T-helper 17 cell (primary cell): ENCODE measurements around the gene ARRB2. TPM values are rescaled to one million over a fixed set of nuclear protein-coding genes. Genes with fewer than 3 reads are reported as not detected.

Source experiments
- ATAC-seq: fragments of 150-1000 bp; cut with Tn5 transposase; 2 replicates; pipeline ENCODE4 v1.10.0; 2021; ENCODE audit warnings: mild to moderate bottlenecking, moderate library complexity
- DNase-seq, 3 donors: peaks; one replicate each; pipeline versions ENCODE4 v3.0.0 to v3.0.0-alpha.2; 2020 to 2021
- H3K9me3 ChIP-seq: one replicate; pipeline ENCODE4 v1.7.0; 2013; ENCODE audit warnings: low read length, mild to moderate bottlenecking; ENCODE audit not compliant: control insufficient read depth, poor library complexity, severe bottlenecking
- H3K27ac Mint-ChIP-seq: one replicate; pipeline ENCODE4 v1.8.0; 2022; ENCODE audit warnings: mild to moderate bottlenecking, moderate library complexity, mixed read lengths
- H3K27me3 Mint-ChIP-seq: one replicate; pipeline ENCODE4 v1.8.0; 2022; ENCODE audit warnings: mixed read lengths
- H3K36me3 Mint-ChIP-seq: one replicate; pipeline ENCODE4 v1.8.0; 2022; ENCODE audit warnings: low read depth, mixed read lengths
- H3K4me1 Mint-ChIP-seq: one replicate; pipeline ENCODE4 v1.8.0; 2022; ENCODE audit warnings: mild to moderate bottlenecking, mixed read lengths
- H3K4me3 Mint-ChIP-seq: one replicate; pipeline ENCODE4 v1.8.0; 2022; ENCODE audit warnings: mild to moderate bottlenecking, moderate library complexity, mixed read lengths
- total RNA-seq, 4 donors: library from RNA in 2 of 4; stranded (reverse) in 2 of 4; gene quantifications; one replicate each; pipeline ENCODE4 v1.2.3 and lab custom pipeline; 2022 to 2026

Gene ARRB2
- total RNA-seq, 2 donors from 2014 or later, result 220 to 255 TPM

GRCh38 chr17:4764595-4764994 lies 54.2 kb downstream of the ARRB2 start:
- no peak overlapping the region for H3K4me3 Mint-ChIP-seq
- no peak for DNase-seq
- no peak overlapping the region for H3K27ac Mint-ChIP-seq
- H3K9me3 ChIP-seq, result no peaks in the 10 kb centered on the region
- no peaks in the 10 kb centered on the region for H3K4me1 Mint-ChIP-seq
- peaks cover 14% of the 10 kb centered on the region for H3K27me3 Mint-ChIP-seq
- no peaks in the 10 kb centered on the region for H3K36me3 Mint-ChIP-seq
- ATAC-seq, result no peak

- DNase-seq (no peak), ATAC-seq (no peak)
- Mint-ChIP-seq H3K4me1 (no peaks in the 10 kb centered on the region), H3K4me3 (no peak overlapping the region), H3K27me3 (peaks cover 8% of the 10 kb centered on the region), H3K27ac (no peak overlapping the region), H3K36me3 (no peaks in the 10 kb centered on the region)
- no peaks in the 10 kb centered on the region for H3K9me3 ChIP-seq
These were observed 55.8 kb downstream of the ARRB2 start for GRCh38 chr17:4766201-4766600.

GRCh38 chr17:4766723-4767122 lies 56.3 kb downstream of the ARRB2 start:
- no peaks in the 10 kb centered on the region for H3K36me3 Mint-ChIP-seq
- H3K9me3 ChIP-seq, result no peaks in the 10 kb centered on the region
- no peak overlapping the region for H3K4me3 Mint-ChIP-seq
- H3K27me3 Mint-ChIP-seq, result peaks cover 9% of the 10 kb centered on the region
- DNase-seq (no peak), ATAC-seq (no peak)
- peaks cover 4% of the 10 kb centered on the region for H3K4me1 Mint-ChIP-seq
- no peak overlapping the region for H3K27ac Mint-ChIP-seq

GRCh38 chr17:4768298-4768697 lies 57.9 kb downstream of the ARRB2 start:
- no peak overlapping the region for H3K27ac Mint-ChIP-seq
- DNase-seq (no peak), ATAC-seq (no peak)
- H3K27me3 Mint-ChIP-seq, result peaks cover 12% of the 10 kb centered on the region
- H3K9me3 ChIP-seq, result no peaks in the 10 kb centered on the region
- H3K4me1 Mint-ChIP-seq, result peaks cover 8% of the 10 kb centered on the region
- no peaks in the 10 kb centered on the region for H3K36me3 Mint-ChIP-seq
- no peak overlapping the region for H3K4me3 Mint-ChIP-seq

- DNase-seq, result no peak
- Mint-ChIP-seq H3K4me3 (no peak overlapping the region), H3K36me3 (no peaks in the 10 kb centered on the region), H3K27me3 (peaks cover 19% of the 10 kb centered on the region), H3K27ac (no peak overlapping the region), H3K4me1 (peaks cover 8% of the 10 kb centered on the region)
- no peak for ATAC-seq
- no peaks in the 10 kb centered on the region for H3K9me3 ChIP-seq
These were observed 59.2 kb downstream of the ARRB2 start for GRCh38 chr17:4769628-4770027.

Other genes with a start within 250 kb of the ARRB2 start
- gene SPNS2, start 211.8 kb upstream of the ARRB2 start, total RNA-seq, result under 1 TPM; 0.22 to 0.73 TPM
- 10 to 100 TPM; 63.8 to 64.4 TPM for gene MYBBP1A, start 155.2 kb upstream of the ARRB2 start, total RNA-seq
- not detected for gene GGT6, start 150.1 kb upstream of the ARRB2 start, total RNA-seq
- gene SMTNL2, start 126.1 kb upstream of the ARRB2 start, total RNA-seq, result not detected
- gene ALOX15, start 69.0 kb upstream of the ARRB2 start, total RNA-seq, result under 1 TPM in 1 of 2 donors, not detected in 1; 0.13 TPM
- 10 to 100 TPM; 38.0 to 44.9 TPM for gene PELP1, start 6.5 kb upstream of the ARRB2 start, total RNA-seq
- 1 to 10 TPM; 5.9 to 9.3 TPM for gene MED11, start 20.8 kb downstream of the ARRB2 start, total RNA-seq
- 1 to 10 TPM; 1.0 to 1.6 TPM for gene ZMYND15, start 29.2 kb downstream of the ARRB2 start, total RNA-seq
- 10 to 100 TPM; 10.3 to 15.3 TPM for gene CXCL16, start 29.3 kb downstream of the ARRB2 start, total RNA-seq
- not detected for gene TM4SF5, start 61.3 kb downstream of the ARRB2 start, total RNA-seq
- not detected for gene VMO1, start 75.7 kb downstream of the ARRB2 start, total RNA-seq
- gene GLTPD2, start 78.3 kb downstream of the ARRB2 start, total RNA-seq, result under 1 TPM in 1 of 2 donors, not detected in 1; 0.34 TPM
- gene PSMB6, start 85.5 kb downstream of the ARRB2 start, total RNA-seq, result 10 to 100 TPM; 54.3 to 59.7 TPM
- gene PLD2, start 96.5 kb downstream of the ARRB2 start, total RNA-seq, result 10 to 100 TPM; 30.6 to 32.8 TPM
- gene MINK1, start 122.7 kb downstream of the ARRB2 start, total RNA-seq, result 100 to 1,000 TPM; 188 to 263 TPM
- 10 to 100 TPM; 10.7 to 12.8 TPM for gene C17orf107, start 188.9 kb downstream of the ARRB2 start, total RNA-seq
- 1 to 10 TPM; 1.1 to 1.6 TPM for gene CHRNE, start 192.5 kb downstream of the ARRB2 start, total RNA-seq
- gene GP1BA, start 221.6 kb downstream of the ARRB2 start, total RNA-seq, result 10 to 100 TPM in 1 of 2 donors, 1 to 10 TPM in 1; 1.6 to 22.9 TPM
- 10 to 100 TPM; 26.2 to 26.4 TPM for gene SLC25A11, start 229.4 kb downstream of the ARRB2 start, total RNA-seq
- gene RNF167, start 229.6 kb downstream of the ARRB2 start, total RNA-seq, result 10 to 100 TPM; 95.5 to 99.0 TPM
- gene PFN1, start 237.9 kb downstream of the ARRB2 start, total RNA-seq, result 100 to 1,000 TPM; 686 to 710 TPM
- 10 to 100 TPM; 17.2 to 17.6 TPM for gene ENO3, start 240.5 kb downstream of the ARRB2 start, total RNA-seq